Muscle of back (tissue), 11 donors: ENCODE measurements around the gene ARPIN. TPM values are rescaled to one million over a fixed set of nuclear protein-coding genes. Genes with fewer than 3 reads are reported as not detected.
"Not testable (repeated sequence)": the region's sequence is repeated elsewhere in the genome, so short reads cannot be mapped to it uniquely, and the experiment has no call there.

ENCODE experiments used
- DNase-seq, 3 donors: peaks; one replicate each; pipeline versions ENCODE4 v3.0.0 to v3.0.0-alpha.2; 2013
- polyA plus RNA-seq, 10 donors: library from polyadenylated mRNA; unstranded; fragments of 120-200 nt; gene quantifications; one replicate each; pipeline ENCODE4 v1.2.1, GENCODE V29; 2013; ENCODE audit not compliant: insufficient read length in 10 of 10

ARPIN gene
- polyA plus RNA-seq, 10 donors: 14.4 to 22.9 (median 17.3) TPM

- DNase-seq: peak; percentile 9 to 82 (median 33)
Measured at GRCh38 chr15:89912145-89912673, 543 bp downstream of the ARPIN start.

GRCh38 chr15:89910891-89911626 lies 1.7 kb downstream of the ARPIN start:
- no peak for DNase-seq

- DNase-seq: no peak
Measured at GRCh38 chr15:89909611-89910010, 3.1 kb downstream of the ARPIN start.

- no peak for DNase-seq
Measured at GRCh38 chr15:89908226-89908625, 4.5 kb downstream of the ARPIN start.

- DNase-seq: no peak
Measured at GRCh38 chr15:89907289-89907688, 5.5 kb downstream of the ARPIN start.

- DNase-seq: no peak
Measured at GRCh38 chr15:89905846-89906378, 6.8 kb downstream of the ARPIN start.

GRCh38 chr15:89904519-89904918 lies 8.2 kb downstream of the ARPIN start:
- no peak for DNase-seq

- DNase-seq: no peak
Measured at GRCh38 chr15:89903858-89904130, 9.0 kb downstream of the ARPIN start.

GRCh38 chr15:89903015-89903857 lies 9.5 kb downstream of the ARPIN start:
- DNase-seq: no peak

- DNase-seq: no peak
Measured at GRCh38 chr15:89900849-89901248, 11.9 kb downstream of the ARPIN start.

- no peak for DNase-seq
Measured at GRCh38 chr15:89899951-89900567, 12.7 kb downstream of the ARPIN start.

- peak in 1 of 3 donors; percentile 19 for DNase-seq
Measured at GRCh38 chr15:89899295-89899945, 13.3 kb downstream of the ARPIN start.

- peak in 1 of 3 donors; percentile 20 for DNase-seq
Measured at GRCh38 chr15:89898614-89899294, 14.0 kb downstream of the ARPIN start.

- DNase-seq: no peak
Measured at GRCh38 chr15:89898146-89898545, 14.6 kb downstream of the ARPIN start.

GRCh38 chr15:89893696-89894447 lies 18.9 kb downstream of the ARPIN start, which contains the start of gene AP3S2:
Gene AP3S2, minus strand, starts transcription at chr15:89893994. Its CDS starts 45 bp downstream, at chr15:89893949.
- peak; percentile 94 to 98 (median 96) for DNase-seq

GRCh38 chr15:89893027-89893426 lies 19.7 kb downstream of the ARPIN start:
- peak in 2 of 3 donors; percentile 16 to 61 for DNase-seq

GRCh38 chr15:89888214-89888804 lies 24.4 kb downstream of the ARPIN start:
- peak in 2 of 3 donors; percentile 23 to 49 for DNase-seq

GRCh38 chr15:89885611-89886010 lies 27.1 kb downstream of the ARPIN start:
- no peak for DNase-seq

GRCh38 chr15:89885179-89885578 lies 27.6 kb downstream of the ARPIN start:
- not testable (repeated sequence) for DNase-seq

GRCh38 chr15:89883518-89883917 lies 29.2 kb downstream of the ARPIN start:
- DNase-seq: no peak
